PFSK-1 (cell line): Measurements from ENCODE around the gene TOMM6.

ENCODE experiments used
- POLR2AphosphoS5 ChIP-seq: IDR thresholded peaks from 2 replicates; pipeline ENCODE4 v1.6.1; 2012; ENCODE audit warnings: low read depth, mild to moderate bottlenecking, control low read depth, low read length, moderate library complexity
- REST ChIP-seq, 2 experiments: IDR thresholded peaks; 2 replicates each; pipeline versions ENCODE4 v1.6.1 to v1.8.0; 2011 to 2012; ENCODE audit warnings: low read depth in 2 of 2, low read length in 2 of 2, control low read depth in 1 of 2, inconsistent platforms in 1 of 2, mild to moderate bottlenecking in 1 of 2, moderate library complexity in 1 of 2; ENCODE audit not compliant: insufficient read depth in 1 of 2
- SIN3A ChIP-seq: IDR thresholded peaks from 2 replicates; pipeline ENCODE4 v1.6.1; 2012; ENCODE audit warnings: mild to moderate bottlenecking, low read length, moderate library complexity, borderline replicate concordance; ENCODE audit not compliant: insufficient read depth
- TAF1 ChIP-seq: IDR thresholded peaks from 2 replicates; pipeline ENCODE4 v1.6.1; 2012; ENCODE audit warnings: low read length, control low read depth, borderline replicate concordance; ENCODE audit not compliant: insufficient read depth

- TF ChIP-seq TAF1 (no peak), REST (IDR thresholded peaks at IDR 0.05; ENCODE audit: insufficient read depth in 1 of 2, low read depth in 2 of 2, low read length in 2 of 2) (no peak), POLR2AphosphoS5 (no peak), SIN3A (no peak)
Measured at GRCh38 chr6:41775293-41775882, 12.1 kb upstream of the TOMM6 start.
